ENCODE results near the gene NSMF. TPM values are rescaled to one million over a fixed set of nuclear protein-coding genes. Genes with fewer than 3 reads are reported as not detected.

The NSMF gene
- polyA plus RNA-seq, 1 of the 3 experiments (the other 2 are of a cell fraction): 58.8 TPM

DNA sequence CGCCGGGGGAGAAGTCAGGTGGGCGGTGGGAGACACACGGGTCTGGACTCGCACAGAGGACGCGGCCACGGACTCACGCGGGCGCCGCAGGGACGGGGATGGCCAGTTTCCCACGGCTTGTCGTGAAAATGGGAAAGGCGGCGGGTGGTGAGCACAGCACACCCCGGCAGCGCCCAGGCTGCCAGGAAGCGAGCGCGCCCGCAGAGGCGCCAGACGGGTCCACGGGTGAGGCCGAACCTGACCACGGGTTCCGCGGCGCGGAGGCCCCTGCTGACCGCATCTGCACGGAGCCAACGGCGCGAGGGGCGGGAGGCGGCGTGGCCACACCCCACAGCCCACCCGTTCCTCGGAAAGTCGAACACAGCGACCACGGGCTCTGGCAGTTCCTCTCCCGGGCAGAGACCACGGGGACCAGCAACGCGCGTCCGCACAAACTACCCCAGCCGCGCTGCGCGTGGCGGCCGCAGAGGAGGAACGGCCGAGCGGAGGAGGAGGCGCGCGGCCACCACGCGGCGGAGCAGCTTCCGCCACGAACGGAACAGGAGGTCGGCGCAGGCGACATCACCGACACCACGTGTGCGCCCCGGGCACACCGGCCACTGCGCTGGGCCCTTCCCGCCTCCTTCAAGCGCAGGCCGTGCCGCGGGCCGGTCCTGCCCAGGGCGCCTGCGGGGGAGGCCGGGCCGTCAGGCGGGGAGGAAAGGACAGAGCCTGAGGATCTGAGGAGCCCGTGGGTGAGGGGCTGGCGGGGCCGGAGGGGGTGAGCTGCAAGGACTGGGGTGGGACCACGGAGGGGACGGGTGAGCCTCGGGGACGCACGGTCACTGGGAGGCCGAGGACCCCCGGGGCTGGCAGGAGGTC lies 41.7 kb downstream of the NSMF start:
- no peak overlapping the region for H3K4me2 ChIP-seq

DNA sequence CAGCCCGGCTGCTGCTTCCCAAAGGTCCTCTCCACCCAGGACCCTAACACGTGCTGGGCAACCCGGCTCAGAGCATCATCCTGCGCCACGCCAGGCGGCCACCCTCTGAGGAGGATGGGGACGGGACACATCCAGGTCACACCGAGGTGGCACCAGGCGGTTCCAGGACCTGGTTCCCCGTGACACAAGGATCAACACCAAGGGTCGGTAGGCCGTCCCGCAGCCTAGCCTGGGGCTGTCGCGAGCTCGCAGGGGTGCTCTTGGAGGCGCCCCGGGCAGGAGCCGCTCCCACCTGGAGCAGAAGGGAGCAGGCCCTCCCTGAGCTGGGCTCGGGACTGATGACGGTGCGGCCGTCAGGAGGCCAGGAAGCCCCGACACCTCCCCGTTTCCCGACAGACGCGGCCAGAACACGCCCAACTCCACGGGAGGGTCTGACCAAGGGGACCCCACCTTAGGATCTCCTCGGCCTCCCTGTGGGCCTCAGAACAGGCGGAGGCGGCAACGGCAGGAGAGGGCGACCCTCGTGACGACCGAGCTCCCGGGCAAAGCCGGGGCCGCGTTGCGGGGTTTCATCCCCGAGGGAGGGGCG lies 42.5 kb downstream of the NSMF start:
- ChIA-PET CTCF (interaction anchor here (0.6 to 0.9 kb wide), 2 partner anchors 45 to 115 kb away, joined by 3 read pairs; partner anchors contain the start of gene NRARP), POLR2A (no interaction called here)
- peaks cover 18% of the 10 kb centered on the region for H3F3A ChIP-seq (replicated peaks; ENCODE audit: insufficient read depth)
- H2AFZ ChIP-seq (ENCODE audit: low read depth): no peak overlapping the region
- H3K79me2 ChIP-seq (ENCODE audit: insufficient read depth): peaks cover 40% of the 10 kb centered on the region
- H3K9ac ChIP-seq: no peak overlapping the region
- H3K27ac ChIP-seq (ENCODE audit: low read depth in 2 of 2, low read length in 1 of 2): no peak overlapping the region
- WGBS (ENCODE audit: low lambda C conversion rate): 98% methylated on average over 18 of the region's 45 CpGs
- DNase-seq: no peak
- no peaks in the 10 kb centered on the region for H3K36me3 ChIP-seq (replicated peaks in 1 of 2; ENCODE audit: control insufficient read depth in 1 of 2, insufficient read depth in 2 of 2, low read length in 1 of 2)
- H3K9me2 ChIP-seq: no peaks in the 10 kb centered on the region
- TF ChIP-seq EZH2phosphoT487 (IDR thresholded peaks at IDR 0.05; ENCODE audit: borderline replicate concordance, low read depth): no peak
- TF ChIP-seq POLR2AphosphoS5 (IDR thresholded peaks at IDR 0.05; ENCODE audit: low read depth, low read length): no peak
- TF ChIP-seq, protein P1, sequence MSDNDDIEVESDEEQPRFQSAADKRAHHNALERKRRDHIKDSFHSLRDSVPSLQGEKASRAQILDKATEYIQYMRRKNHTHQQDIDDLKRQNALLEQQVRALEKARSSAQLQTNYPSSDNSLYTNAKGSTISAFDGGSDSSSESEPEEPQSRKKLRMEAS (IDR thresholded peaks at IDR 0.05; ENCODE audit: low read depth): no peak
- TF ChIP-seq, protein P2, sequence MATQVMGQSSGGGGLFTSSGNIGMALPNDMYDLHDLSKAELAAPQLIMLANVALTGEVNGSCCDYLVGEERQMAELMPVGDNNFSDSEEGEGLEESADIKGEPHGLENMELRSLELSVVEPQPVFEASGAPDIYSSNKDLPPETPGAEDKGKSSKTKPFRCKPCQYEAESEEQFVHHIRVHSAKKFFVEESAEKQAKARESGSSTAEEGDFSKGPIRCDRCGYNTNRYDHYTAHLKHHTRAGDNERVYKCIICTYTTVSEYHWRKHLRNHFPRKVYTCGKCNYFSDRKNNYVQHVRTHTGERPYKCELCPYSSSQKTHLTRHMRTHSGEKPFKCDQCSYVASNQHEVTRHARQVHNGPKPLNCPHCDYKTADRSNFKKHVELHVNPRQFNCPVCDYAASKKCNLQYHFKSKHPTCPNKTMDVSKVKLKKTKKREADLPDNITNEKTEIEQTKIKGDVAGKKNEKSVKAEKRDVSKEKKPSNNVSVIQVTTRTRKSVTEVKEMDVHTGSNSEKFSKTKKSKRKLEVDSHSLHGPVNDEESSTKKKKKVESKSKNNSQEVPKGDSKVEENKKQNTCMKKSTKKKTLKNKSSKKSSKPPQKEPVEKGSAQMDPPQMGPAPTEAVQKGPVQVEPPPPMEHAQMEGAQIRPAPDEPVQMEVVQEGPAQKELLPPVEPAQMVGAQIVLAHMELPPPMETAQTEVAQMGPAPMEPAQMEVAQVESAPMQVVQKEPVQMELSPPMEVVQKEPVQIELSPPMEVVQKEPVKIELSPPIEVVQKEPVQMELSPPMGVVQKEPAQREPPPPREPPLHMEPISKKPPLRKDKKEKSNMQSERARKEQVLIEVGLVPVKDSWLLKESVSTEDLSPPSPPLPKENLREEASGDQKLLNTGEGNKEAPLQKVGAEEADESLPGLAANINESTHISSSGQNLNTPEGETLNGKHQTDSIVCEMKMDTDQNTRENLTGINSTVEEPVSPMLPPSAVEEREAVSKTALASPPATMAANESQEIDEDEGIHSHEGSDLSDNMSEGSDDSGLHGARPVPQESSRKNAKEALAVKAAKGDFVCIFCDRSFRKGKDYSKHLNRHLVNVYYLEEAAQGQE (IDR thresholded peaks at IDR 0.05; ENCODE audit: low read depth, low read length): no peak
- TF ChIP-seq FOSL2 (IDR thresholded peaks at IDR 0.05; ENCODE audit: borderline replicate concordance, low read depth): no peak
- TF ChIP-seq RAD21 (IDR thresholded peaks at IDR 0.05; ENCODE audit: low read length): no peak
- TF ChIP-seq GATA2 (CRISPR knock-in tag; IDR thresholded peaks at IDR 0.05): no peak
- TF ChIP-seq, protein P3, sequence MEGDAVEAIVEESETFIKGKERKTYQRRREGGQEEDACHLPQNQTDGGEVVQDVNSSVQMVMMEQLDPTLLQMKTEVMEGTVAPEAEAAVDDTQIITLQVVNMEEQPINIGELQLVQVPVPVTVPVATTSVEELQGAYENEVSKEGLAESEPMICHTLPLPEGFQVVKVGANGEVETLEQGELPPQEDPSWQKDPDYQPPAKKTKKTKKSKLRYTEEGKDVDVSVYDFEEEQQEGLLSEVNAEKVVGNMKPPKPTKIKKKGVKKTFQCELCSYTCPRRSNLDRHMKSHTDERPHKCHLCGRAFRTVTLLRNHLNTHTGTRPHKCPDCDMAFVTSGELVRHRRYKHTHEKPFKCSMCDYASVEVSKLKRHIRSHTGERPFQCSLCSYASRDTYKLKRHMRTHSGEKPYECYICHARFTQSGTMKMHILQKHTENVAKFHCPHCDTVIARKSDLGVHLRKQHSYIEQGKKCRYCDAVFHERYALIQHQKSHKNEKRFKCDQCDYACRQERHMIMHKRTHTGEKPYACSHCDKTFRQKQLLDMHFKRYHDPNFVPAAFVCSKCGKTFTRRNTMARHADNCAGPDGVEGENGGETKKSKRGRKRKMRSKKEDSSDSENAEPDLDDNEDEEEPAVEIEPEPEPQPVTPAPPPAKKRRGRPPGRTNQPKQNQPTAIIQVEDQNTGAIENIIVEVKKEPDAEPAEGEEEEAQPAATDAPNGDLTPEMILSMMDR (IDR thresholded peaks at IDR 0.05): no peak
- TF ChIP-seq MEF2A (IDR thresholded peaks at IDR 0.05; ENCODE audit: borderline replicate concordance, low read depth): no peak
- TF ChIP-seq, protein P4, sequence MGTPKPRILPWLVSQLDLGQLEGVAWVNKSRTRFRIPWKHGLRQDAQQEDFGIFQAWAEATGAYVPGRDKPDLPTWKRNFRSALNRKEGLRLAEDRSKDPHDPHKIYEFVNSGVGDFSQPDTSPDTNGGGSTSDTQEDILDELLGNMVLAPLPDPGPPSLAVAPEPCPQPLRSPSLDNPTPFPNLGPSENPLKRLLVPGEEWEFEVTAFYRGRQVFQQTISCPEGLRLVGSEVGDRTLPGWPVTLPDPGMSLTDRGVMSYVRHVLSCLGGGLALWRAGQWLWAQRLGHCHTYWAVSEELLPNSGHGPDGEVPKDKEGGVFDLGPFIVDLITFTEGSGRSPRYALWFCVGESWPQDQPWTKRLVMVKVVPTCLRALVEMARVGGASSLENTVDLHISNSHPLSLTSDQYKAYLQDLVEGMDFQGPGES (IDR thresholded peaks at IDR 0.05; ENCODE audit: low read depth, low read length): no peak
- TF ChIP-seq NFIC (IDR thresholded peaks at IDR 0.05; ENCODE audit: borderline replicate concordance): no peak
- TF ChIP-seq RFX5 (IDR thresholded peaks at IDR 0.05; ENCODE audit: low read length): no peak
- no peak for TF ChIP-seq YY1 (IDR thresholded peaks at IDR 0.05; ENCODE audit: low read depth)
- no peak for TF ChIP-seq NRF1 (IDR thresholded peaks at IDR 0.05; ENCODE audit: low read depth, low read length)
- no peak for TF ChIP-seq MXI1 (IDR thresholded peaks at IDR 0.05; ENCODE audit: low read depth, low read length)
- TF ChIP-seq EP300 (IDR thresholded peaks at IDR 0.05; ENCODE audit: borderline replicate concordance in 1 of 2, low read depth in 1 of 2, low read length in 1 of 2): no peak
- no peaks in the 10 kb centered on the region for H4K20me1 ChIP-seq (ENCODE audit: insufficient read depth)
- peaks cover 2 to 10% of the 10 kb centered on the region in 2 experiments; a peak in 3 of 4 replicates for H3K4me1 ChIP-seq (ENCODE audit: control insufficient read depth in 1 of 2, insufficient read depth in 2 of 2, low read depth in 1 of 2, low read length in 1 of 2)
- H3K9me3 ChIP-seq: no peaks in the 10 kb centered on the region
- no peak overlapping the region for H3K4me2 ChIP-seq
- H3K27me3 ChIP-seq (ENCODE audit: insufficient read depth): no peaks in the 10 kb centered on the region
- H3K4me3 ChIP-seq (ENCODE audit: low read depth in 2 of 2, low read length in 1 of 2): no peak overlapping the region

More for the DNA sequence above, 41.7 kb downstream of the NSMF start:
- ChIA-PET POLR2A (no interaction called here), CTCF (interaction anchor here (0.9 kb wide), 2 partner anchors 116 to 130 kb away, joined by 3 read pairs; partner anchors contain the start of gene NRARP)
- Histone ChIP-seq H3K36me3 (replicated peaks in 1 of 2; ENCODE audit: control insufficient read depth in 1 of 2, insufficient read depth in 2 of 2, low read length in 1 of 2) (no peaks in the 10 kb centered on the region), H2AFZ (ENCODE audit: low read depth) (no peak overlapping the region), H4K20me1 (ENCODE audit: insufficient read depth) (no peaks in the 10 kb centered on the region), H3K4me3 (ENCODE audit: low read depth in 2 of 2, low read length in 1 of 2) (no peak overlapping the region), H3K27ac (ENCODE audit: low read depth in 2 of 2, low read length in 1 of 2) (no peak overlapping the region), H3K9me3 (no peaks in the 10 kb centered on the region), H3K9me2 (no peaks in the 10 kb centered on the region), H3K79me2 (ENCODE audit: insufficient read depth) (peaks cover 48% of the 10 kb centered on the region), H3K9ac (no peak overlapping the region), H3K4me1 (ENCODE audit: control insufficient read depth in 1 of 2, insufficient read depth in 2 of 2, low read depth in 1 of 2, low read length in 1 of 2) (peaks cover 5 to 7% of the 10 kb centered on the region in 2 experiments; a peak in 3 of 4 replicates), H3F3A (replicated peaks; ENCODE audit: insufficient read depth) (peaks cover 16% of the 10 kb centered on the region), H3K27me3 (ENCODE audit: insufficient read depth) (no peaks in the 10 kb centered on the region)
- DNase-seq: no peak
- 93% methylated on average over 78 of the region's 99 CpGs for WGBS (ENCODE audit: low lambda C conversion rate)
- TF ChIP-seq NRF1 (IDR thresholded peaks at IDR 0.05; ENCODE audit: low read depth, low read length): no peak
